H1 (cell line): ENCODE results near the gene IFNG-AS1. TPM values are rescaled to one million over a fixed set of nuclear protein-coding genes. Genes with fewer than 3 reads are reported as not detected.

Source experiments
- CTCF ChIA-PET: fragments of 300-600 bp; sonication (Branson Sonifier 250); formaldehyde crosslinking; loops from one replicate; lab custom pipeline; 2021; ENCODE audit not compliant: partially characterized antibody; lab: Charles Lee
- POLR2A ChIA-PET: fragments of 300-600 bp; sonication (Branson Sonifier 250); formaldehyde crosslinking; loops from one replicate; lab custom pipeline; 2021; ENCODE audit warnings: inconsistent platforms; ENCODE audit not compliant: partially characterized antibody; lab: Charles Lee
- DNase-seq, 2 experiments: peaks; one replicate each; pipeline versions ENCODE4 v3.0.0 to v3.0.0-alpha.2; 2010 to 2022; ENCODE audit warnings: low spot score in 2 of 2, low read depth in 1 of 2, mixed read lengths in 1 of 2
- FAIRE-seq: peaks from 2 replicates; lab custom pipeline; 2011; peaks lifted over from hg19 to GRCh38; lab: Jason Lieb, UNC
- H2AFZ ChIP-seq: 2 replicates; pipeline ENCODE4 v1.8.1; 2012; ENCODE audit warnings: low read length, inconsistent platforms
- H2AK5ac ChIP-seq: 2 replicates; pipeline ENCODE4 v1.6.1; 2013; ENCODE audit warnings: low read depth, low read length
- H2BK120ac ChIP-seq: replicated peaks from 2 replicates; pipeline ENCODE3; 2013; ENCODE audit warnings: low read depth, low read length, inconsistent platforms
- H2BK12ac ChIP-seq: 2 replicates; pipeline ENCODE4 v1.6.1; 2013; ENCODE audit warnings: low read depth, low read length
- H2BK15ac ChIP-seq: 2 replicates; pipeline ENCODE4 v1.6.1; 2013; ENCODE audit warnings: low read length
- H2BK20ac ChIP-seq: 2 replicates; pipeline ENCODE4 v1.6.1; 2013; ENCODE audit warnings: low read length
- H2BK5ac ChIP-seq: 2 replicates; pipeline ENCODE4 v1.6.1; 2013; ENCODE audit warnings: low read depth, low read length
- H3K14ac ChIP-seq: 2 replicates; pipeline ENCODE4 v1.6.1; 2013; ENCODE audit warnings: inconsistent platforms; ENCODE audit not compliant: insufficient read length
- H3K18ac ChIP-seq: 2 replicates; pipeline ENCODE4 v1.6.1; 2013; ENCODE audit warnings: low read length; ENCODE audit errors: extremely low read depth
- H3K23ac ChIP-seq: 2 replicates; pipeline ENCODE4 v1.6.1; 2013; ENCODE audit warnings: inconsistent platforms; ENCODE audit not compliant: insufficient read length
- H3K23me2 ChIP-seq: 2 replicates; pipeline ENCODE4 v1.6.1; 2013; ENCODE audit warnings: low read depth, low read length
- H3K27ac ChIP-seq: 2 replicates; pipeline ENCODE4 v1.6.1; 2011; ENCODE audit warnings: low read depth, low read length, inconsistent platforms
- H3K27me3 ChIP-seq, 4 experiments: replicated peaks in 1 of 4; 1 replicate in 1 of 4; 2 replicates in 3 of 4; pipeline versions ENCODE4 v1.6.1 to v1.8.1; 2011 to 2013; ENCODE audit warnings: low read length in 3 of 4, mild to moderate bottlenecking in 3 of 4, inconsistent platforms in 2 of 4, mixed read lengths in 2 of 4, moderate library complexity in 1 of 4; ENCODE audit not compliant: control insufficient read depth in 3 of 4, insufficient read depth in 3 of 4; ENCODE audit errors: extremely low read depth in 1 of 4
- H3K36me3 ChIP-seq, 4 experiments: 2 replicates each; pipeline versions ENCODE4 v1.6.1 to v1.8.1; 2011 to 2013; ENCODE audit warnings: mild to moderate bottlenecking in 4 of 4, low read length in 3 of 4, moderate library complexity in 2 of 4, control low read depth in 1 of 4, inconsistent platforms in 1 of 4; ENCODE audit not compliant: insufficient read depth in 4 of 4, control insufficient read depth in 2 of 4
- H3K4ac ChIP-seq: replicated peaks from 2 replicates; pipeline ENCODE3; 2013; ENCODE audit warnings: low read length, low read depth, mixed read lengths, inconsistent platforms; ENCODE audit not compliant: insufficient read length
- H3K4me1 ChIP-seq, 4 experiments: replicated peaks in 1 of 4; 1 replicate in 1 of 4; 2 replicates in 3 of 4; pipeline versions ENCODE4 v1.6.1 to v1.8.1; 2011 to 2013; ENCODE audit warnings: low read length in 3 of 4, inconsistent platforms in 2 of 4, mixed read lengths in 1 of 4; ENCODE audit not compliant: insufficient read depth in 4 of 4, control insufficient read depth in 3 of 4
- H3K4me2 ChIP-seq, 2 experiments: 2 replicates each; pipeline versions ENCODE4 v1.6.1 to v1.8.1; 2011 to 2013; ENCODE audit warnings: low read depth in 2 of 2, low read length in 2 of 2, control low read depth in 1 of 2, inconsistent platforms in 1 of 2, mild to moderate bottlenecking in 1 of 2; ENCODE audit not compliant: insufficient read depth in 1 of 2
- H3K4me3 ChIP-seq, 4 experiments: fragments of 200-600, 300-600 bp in 1 of 4; sonication (generic), shearing (Covaris generic), sonication (Bioruptor Twin) in 1 of 4; 2 replicates each; pipeline versions ENCODE4 v1.5.1 to v1.8.1; 2011 to 2016; ENCODE audit warnings: low read length in 4 of 4, low read depth in 3 of 4, control low read depth in 2 of 4, inconsistent platforms in 2 of 4, mild to moderate bottlenecking in 2 of 4, mixed read lengths in 1 of 4, moderate library complexity in 1 of 4; ENCODE audit not compliant: insufficient read depth in 2 of 4; ENCODE audit errors: extremely low read depth in 1 of 4
- H3K56ac ChIP-seq: replicated peaks from 2 replicates; pipeline ENCODE3; 2013; ENCODE audit warnings: low read depth, mild to moderate bottlenecking, mixed read lengths, low read length, inconsistent platforms; ENCODE audit not compliant: insufficient read length
- H3K79me1 ChIP-seq: 2 replicates; pipeline ENCODE4 v1.6.1; 2013; ENCODE audit warnings: low read depth, low read length, control low read depth
- H3K79me2 ChIP-seq, 2 experiments: 2 replicates each; pipeline versions ENCODE4 v1.6.1 to v1.8.1; 2012 to 2013; ENCODE audit warnings: low read length in 2 of 2, mild to moderate bottlenecking in 2 of 2, inconsistent platforms in 1 of 2; ENCODE audit not compliant: insufficient read depth in 2 of 2, control insufficient read depth in 1 of 2
- H3K9ac ChIP-seq, 4 experiments: replicated peaks in 1 of 4; 1 replicate in 1 of 4; 2 replicates in 3 of 4; pipeline versions ENCODE4 v1.6.1 to v1.8.1; 2011 to 2013; ENCODE audit warnings: low read depth in 3 of 4, low read length in 3 of 4, control low read depth in 2 of 4, mild to moderate bottlenecking in 2 of 4, moderate library complexity in 2 of 4, inconsistent platforms in 1 of 4; ENCODE audit errors: extremely low read depth in 1 of 4
- H3K9me3 ChIP-seq, 2 experiments: 2 replicates each; pipeline versions ENCODE4 v1.6.1 to v1.8.1; 2012 to 2013; ENCODE audit warnings: mild to moderate bottlenecking in 2 of 2, moderate library complexity in 2 of 2, control low read depth in 1 of 2, inconsistent platforms in 1 of 2, low read depth in 1 of 2, low read length in 1 of 2, mixed read lengths in 1 of 2; ENCODE audit not compliant: insufficient read depth in 2 of 2
- H4K20me1 ChIP-seq, 2 experiments: replicated peaks in 1 of 2; 2 replicates each; pipeline versions ENCODE3 to v1.8.1; 2011 to 2013; ENCODE audit warnings: inconsistent platforms in 2 of 2, low read length in 2 of 2, mild to moderate bottlenecking in 1 of 2; ENCODE audit not compliant: insufficient read depth in 2 of 2, control insufficient read depth in 1 of 2
- H4K5ac ChIP-seq: 2 replicates; pipeline ENCODE4 v1.6.1; 2013; ENCODE audit warnings: low read length, low read depth, mixed read lengths, inconsistent platforms; ENCODE audit not compliant: insufficient read length
- H4K8ac ChIP-seq: 2 replicates; pipeline ENCODE4 v1.8.0; 2013; ENCODE audit warnings: mild to moderate bottlenecking, moderate library complexity, low read length, inconsistent platforms; ENCODE audit not compliant: insufficient read depth; ENCODE audit errors: extremely low read depth
- H4K91ac ChIP-seq: replicated peaks from 2 replicates; pipeline ENCODE3; 2013; ENCODE audit warnings: low read length, mixed read lengths, inconsistent platforms; ENCODE audit not compliant: insufficient read length
- ATF2 ChIP-seq: IDR thresholded peaks from 2 replicates; pipeline ENCODE4 v1.6.1; 2012; ENCODE audit warnings: low read length, inconsistent platforms
- CBX5 ChIP-seq: fragments of 300-800, 300-1000 bp; sonication (generic); IDR thresholded peaks from 2 replicates; pipeline ENCODE4 v1.7.1; 2016; ENCODE audit warnings: antibody characterized with exemption, low read length, low read depth
- CTCF ChIP-seq, 3 experiments: IDR thresholded peaks; 1 replicate in 2 of 3; 2 replicates in 1 of 3; pipeline versions ENCODE4 v1.5.1 to v1.6.1; 2011; ENCODE audit warnings: low read length in 3 of 3, mild to moderate bottlenecking in 3 of 3, inconsistent platforms in 2 of 3, low read depth in 1 of 3, moderate library complexity in 1 of 3; ENCODE audit not compliant: insufficient read depth in 1 of 3; ENCODE audit errors: control extremely low read depth in 1 of 3
- HDAC6 ChIP-seq: IDR thresholded peaks from one replicate; pipeline ENCODE4 v1.7.1; 2012; ENCODE audit warnings: low read depth, mild to moderate bottlenecking, inconsistent platforms, low read length, moderate library complexity
- KDM4A ChIP-seq: IDR thresholded peaks from one replicate; pipeline ENCODE4 v1.7.1; 2012; ENCODE audit warnings: low read depth, mild to moderate bottlenecking, moderate library complexity, low read length, inconsistent platforms; ENCODE audit not compliant: severe bottlenecking
- MAFK ChIP-seq: IDR thresholded peaks from 2 replicates; pipeline ENCODE4 v1.6.1; 2012; ENCODE audit warnings: low read depth, mild to moderate bottlenecking, improper control_type of control experiment, low read length
- POU5F1 ChIP-seq: IDR thresholded peaks from 2 replicates; pipeline ENCODE4 v1.6.1; 2011; ENCODE audit warnings: low read depth, mild to moderate bottlenecking, low read length, moderate library complexity
- SIRT6 ChIP-seq: IDR thresholded peaks from one replicate; pipeline ENCODE4 v1.7.1; 2012; ENCODE audit warnings: low read length, inconsistent platforms
- SRF ChIP-seq: IDR thresholded peaks from 2 replicates; pipeline ENCODE4 v1.6.1; 2011; ENCODE audit warnings: mild to moderate bottlenecking, low read depth, low read length, moderate library complexity
- TCF12 ChIP-seq: IDR thresholded peaks from 2 replicates; pipeline ENCODE4 v1.6.1; 2011; ENCODE audit warnings: low read depth, mild to moderate bottlenecking, low read length
- TEAD4 ChIP-seq: IDR thresholded peaks from 2 replicates; pipeline ENCODE4 v1.6.1; 2012; ENCODE audit warnings: low read depth, low read length, inconsistent platforms, mixed read lengths
- WGBS, 2 experiments: shearing (Covaris generic) in 1 of 2; methylation state at CpG; one replicate each; pipeline versions ENCODE4 v1.1.6 to v1.1.7; 2013 to 2015; ENCODE audit warnings: low lambda C conversion rate in 2 of 2, mixed read lengths in 2 of 2, inconsistent platforms in 1 of 2, low coverage in 1 of 2, missing lambda C conversion rate in 1 of 2; ENCODE audit not compliant: insufficient replicate concordance in 2 of 2, insufficient coverage in 1 of 2, insufficient read length in 1 of 2; ENCODE audit errors: extremely low coverage in 1 of 2, missing lambda C conversion rate in 1 of 2; 5-methylcytosine and 5-hydroxymethylcytosine counted together
- polyA plus RNA-seq, 7 experiments: library from polyadenylated mRNA; depleted of rRNA in 3 of 7; stranded (reverse) in 5 of 7; unstranded in 2 of 7; fragments of >200 nt in 5 of 7; fragments of 200-250 nt in 2 of 7; gene quantifications; 1 replicate in 5 of 7; 2 replicates in 1 of 7; 4 replicates in 1 of 7; pipeline versions ENCODE4 v1.2.1 to v1.2.3, GENCODE V29; 2011 to 2013; ENCODE audit warnings: missing spikeins in 2 of 7, mixed read lengths in 2 of 7
- total RNA-seq: library from RNA; stranded (reverse); fragmentation: NEBNext Ultra II Directional; extraction: Animal tissue kit (Norgen Biotek cat#: 25700); gene quantifications from 2 replicates; pipeline ENCODE4 v1.2.1, GENCODE V29; 2021

IFNG-AS1 gene
- total and polyA plus RNA-seq, 2 of the 8 experiments (the other 6 are each of a cell fraction or from before 2014, with no cell fraction given), result not detected

GRCh38 chr12:67964456-67964855 lies 24.8 kb upstream of the IFNG-AS1 start:
- DNase-seq (no peak), FAIRE-seq (no peak)
- no peak overlapping the region for H3K27ac ChIP-seq
- no peak overlapping the region for H2BK15ac ChIP-seq
- H2BK12ac ChIP-seq, result no peak overlapping the region
- WGBS, 2 experiments, result 92% methylated on average over 1 of the region's 1 CpG; no CpG with 5 or more reads in 1 of the 2 experiments
- no peaks in the 10 kb centered on the region for H3K9me3 ChIP-seq
- H3K14ac ChIP-seq, result no peak overlapping the region
- H3K23me2 ChIP-seq, result no peaks in the 10 kb centered on the region
- no peak overlapping the region for H4K5ac ChIP-seq
- no peaks in the 10 kb centered on the region for H4K20me1 ChIP-seq
- no peaks in the 10 kb centered on the region for H3K36me3 ChIP-seq
- H3K79me2 ChIP-seq, result no peaks in the 10 kb centered on the region
- no peak overlapping the region for H3K4me2 ChIP-seq
- no peak overlapping the region for H3K18ac ChIP-seq
- no peak overlapping the region for H3K4me3 ChIP-seq
- H2AK5ac ChIP-seq, result no peak overlapping the region
- H2BK20ac ChIP-seq, result no peak overlapping the region
- no peaks in the 10 kb centered on the region for H3K79me1 ChIP-seq
- no peak overlapping the region for H4K8ac ChIP-seq
- no peak overlapping the region for H4K91ac ChIP-seq
- H3K27me3 ChIP-seq, result no peaks in the 10 kb centered on the region
- no peak overlapping the region for H3K4ac ChIP-seq
- no peak overlapping the region for H3K23ac ChIP-seq
- H3K9ac ChIP-seq, result no peak overlapping the region
- no peak overlapping the region for H3K56ac ChIP-seq
- no peaks in the 10 kb centered on the region for H3K4me1 ChIP-seq
- POLR2A ChIA-PET, result no interaction called here
- H2AFZ ChIP-seq, result no peak overlapping the region
- H2BK120ac ChIP-seq, result no peak overlapping the region
- H2BK5ac ChIP-seq, result no peak overlapping the region
- CTCF ChIA-PET, result interaction anchor here (0.6 kb wide), 1 partner anchor 11 kb away, joined by 3 read pairs; no protein-coding TSS in a partner anchor
- TF ChIP-seq CTCF (IDR thresholded peaks at IDR 0.05; ENCODE audit: control extremely low read depth in 1 of 3, insufficient read depth in 1 of 3, low read depth in 1 of 3, low read length in 3 of 3) (no peak), CBX5 (no peak), KDM4A (no peak), POU5F1 (no peak), TEAD4 (no peak), SIRT6 (no peak), MAFK (no peak), ATF2 (no peak), TCF12 (no peak), HDAC6 (no peak), SRF (no peak)
